HG03354 (cell line): ENCODE data around the gene PEX13.
A peak's percentile ranks its signal among the peaks of the same experiment; 100 is the strongest.

ENCODE experiments used
- ATAC-seq: cut with Tn5 transposase; IDR thresholded peaks from one replicate; pipeline ENCODE4 v1.9.1; 2021; ENCODE audit warnings: mild to moderate bottlenecking; ENCODE audit not compliant: unreplicated experiment, poor library complexity, severe bottlenecking

The PEX13 gene

DNA sequence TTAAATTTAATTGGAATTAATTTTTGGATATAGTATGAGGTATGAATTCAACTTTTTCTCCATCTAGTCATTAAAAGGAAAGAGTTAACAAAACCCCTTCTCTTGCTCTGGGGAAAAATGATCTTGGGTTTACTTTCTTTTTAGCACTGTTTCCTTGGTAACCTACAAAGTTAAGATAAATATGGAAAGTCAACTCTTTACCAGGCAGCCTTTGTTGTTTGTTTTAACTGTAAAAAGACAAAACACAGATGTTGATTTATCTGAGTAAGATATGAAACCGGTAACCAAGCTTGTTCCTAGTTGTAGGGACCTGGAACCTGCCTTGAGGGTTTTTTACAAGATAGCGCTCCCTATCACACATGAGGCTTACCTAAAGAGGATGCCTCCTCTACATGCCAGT, 38.0 kb downstream of the PEX13 start:
- no peak for ATAC-seq

DNA sequence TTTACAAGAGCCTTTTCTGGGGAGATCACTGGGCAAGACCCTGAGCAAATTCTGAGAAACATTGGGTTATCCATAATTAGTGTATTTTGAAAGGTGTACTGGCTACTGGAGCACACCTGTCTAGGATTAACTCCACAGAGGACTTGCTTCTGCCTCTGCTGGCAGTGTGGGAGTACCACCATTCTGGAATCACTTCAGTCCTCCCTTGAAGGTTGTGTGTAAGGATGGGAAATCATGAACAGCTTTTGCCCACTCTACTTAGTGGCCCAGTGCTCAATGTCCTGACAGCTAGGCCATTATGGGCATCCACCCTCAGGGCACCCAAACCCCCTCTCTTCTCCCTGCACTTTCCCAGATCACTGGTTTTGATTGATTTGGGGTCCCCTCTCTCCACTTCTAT, 40.0 kb downstream of the PEX13 start:
- ATAC-seq, result no peak

DNA sequence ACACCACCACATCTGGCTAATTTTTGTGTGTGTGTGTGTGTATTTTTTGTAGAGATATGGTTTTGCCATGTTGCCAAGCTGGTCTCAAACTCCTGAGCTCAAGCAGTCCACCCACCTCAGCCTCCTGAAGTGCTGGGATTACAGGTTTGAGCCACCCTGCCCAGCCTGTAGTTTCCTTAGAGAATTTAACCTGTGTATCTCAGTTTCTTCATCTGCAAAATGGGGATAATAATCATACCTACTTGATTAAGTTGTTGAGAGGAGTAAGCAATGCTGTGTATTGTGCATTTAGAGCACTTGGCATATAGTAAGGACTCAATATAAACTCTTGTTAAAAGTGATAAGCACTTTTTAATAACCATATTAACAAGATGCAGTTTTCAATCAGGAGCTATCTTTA, 41.9 kb downstream of the PEX13 start:
- ATAC-seq, result no peak

DNA sequence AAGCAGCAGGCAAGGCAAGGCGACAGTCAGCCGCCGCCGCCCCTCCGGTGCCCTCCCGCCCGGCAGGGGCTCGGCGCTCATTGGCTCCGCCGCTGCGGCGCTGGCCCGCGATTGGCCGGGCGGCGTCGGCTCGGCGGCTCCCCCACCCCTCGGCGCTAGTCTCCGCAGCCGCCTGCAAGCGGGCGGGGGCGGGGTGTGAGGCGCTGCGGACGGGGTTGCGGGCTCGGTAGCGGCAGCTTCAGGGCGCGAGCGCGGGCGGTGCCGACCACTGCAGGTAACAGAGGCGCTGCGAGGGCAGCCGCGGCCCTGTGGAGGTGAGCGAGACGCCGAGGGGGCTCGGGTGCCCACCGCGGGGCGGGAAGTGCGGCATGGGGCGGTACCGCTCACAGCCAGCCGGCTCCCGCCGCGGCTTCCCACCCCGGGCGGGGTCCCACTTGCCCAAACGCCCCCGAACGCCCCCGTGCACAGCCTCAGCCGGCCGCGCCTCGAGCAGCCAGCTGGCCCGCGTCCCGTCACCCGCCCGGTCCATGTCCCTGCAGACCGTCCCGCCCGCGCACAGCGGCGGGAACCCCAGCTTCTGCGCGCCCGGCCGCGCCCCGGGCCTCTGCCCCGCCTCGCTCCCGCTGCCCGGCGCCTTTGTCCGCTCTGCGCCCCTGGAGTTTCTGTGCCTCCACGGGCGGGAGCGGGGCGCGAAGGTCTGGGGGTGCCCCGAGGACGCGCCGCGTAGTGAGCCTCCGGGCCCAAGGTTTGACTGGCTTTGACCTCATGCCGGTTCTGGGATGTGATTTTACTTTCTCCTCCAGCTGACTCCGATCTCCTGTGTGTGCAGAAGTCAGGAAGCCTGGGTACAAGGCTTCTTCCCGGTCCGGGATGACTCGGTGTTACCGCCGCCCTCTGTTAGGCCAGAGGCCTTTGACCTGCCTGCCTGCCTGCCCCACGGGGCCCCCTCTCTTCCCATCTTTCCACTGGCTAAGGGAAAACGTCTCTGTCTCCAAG, 48.5 kb downstream of the PEX13 start, which contains the start of gene SANBR:
TSS of gene SANBR (plus strand) at position 158 of the 996 bp plus-strand sequence. CDS start 4,480 bp downstream, outside the sequence.
- ATAC-seq, result peak; percentile 98

DNA sequence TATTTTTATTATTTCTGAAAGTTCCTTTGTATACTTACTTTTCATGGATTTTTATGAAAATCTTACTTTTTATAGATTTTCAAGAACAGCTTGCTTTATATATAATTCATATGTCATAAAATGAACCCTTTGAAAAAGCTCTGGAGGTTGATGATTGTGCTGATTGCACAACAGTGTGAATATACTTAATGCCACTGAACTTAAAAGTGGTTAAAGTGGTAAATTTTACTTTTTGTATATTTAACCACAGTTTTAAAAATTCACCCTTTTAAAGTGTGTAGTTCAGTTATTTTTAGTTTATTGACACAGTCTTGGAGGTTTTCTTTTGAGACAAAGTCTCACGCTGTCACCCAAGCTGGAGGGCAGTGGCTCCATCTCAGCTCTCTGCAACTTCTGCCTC, 56.6 kb downstream of the PEX13 start:
- no peak for ATAC-seq

DNA sequence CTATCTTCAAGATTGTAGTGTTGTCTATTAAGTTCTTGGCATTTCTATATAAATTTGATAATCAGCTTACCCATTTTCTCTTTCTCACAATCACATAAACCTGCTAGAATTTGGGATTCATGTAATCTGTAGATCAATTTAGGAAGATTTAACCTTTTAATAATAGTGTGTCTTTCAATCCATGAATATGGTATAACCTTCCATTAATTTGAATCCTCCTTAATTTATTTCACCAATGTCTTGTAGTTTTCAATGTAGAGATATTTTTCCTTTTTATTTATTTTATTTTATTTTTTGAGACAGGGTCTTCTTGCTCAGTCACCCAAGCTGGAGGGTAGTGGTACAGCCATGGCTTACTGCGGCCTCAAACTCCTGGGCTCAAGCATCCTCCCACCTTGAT, 68.4 kb downstream of the PEX13 start:
- no peak for ATAC-seq

DNA sequence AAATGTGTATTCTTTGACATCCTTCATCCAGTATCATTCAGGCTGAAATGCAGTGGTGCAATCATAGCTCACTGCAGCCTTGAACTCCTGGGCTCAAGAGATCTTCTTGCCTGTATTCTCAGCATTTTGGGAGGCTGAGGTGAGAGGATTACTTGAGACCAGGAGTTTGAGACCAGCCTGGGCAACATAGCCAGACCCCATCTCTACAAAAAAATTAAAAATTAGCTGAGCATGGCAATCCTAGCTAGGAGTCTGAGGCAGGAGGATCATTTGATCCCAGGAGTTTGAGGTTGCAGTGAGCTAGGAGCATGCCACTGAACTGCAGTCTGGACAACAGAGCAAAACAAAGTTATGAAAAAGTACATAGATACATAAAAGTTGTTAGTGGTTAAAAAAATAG, 72.3 kb downstream of the PEX13 start:
- no peak for ATAC-seq

DNA sequence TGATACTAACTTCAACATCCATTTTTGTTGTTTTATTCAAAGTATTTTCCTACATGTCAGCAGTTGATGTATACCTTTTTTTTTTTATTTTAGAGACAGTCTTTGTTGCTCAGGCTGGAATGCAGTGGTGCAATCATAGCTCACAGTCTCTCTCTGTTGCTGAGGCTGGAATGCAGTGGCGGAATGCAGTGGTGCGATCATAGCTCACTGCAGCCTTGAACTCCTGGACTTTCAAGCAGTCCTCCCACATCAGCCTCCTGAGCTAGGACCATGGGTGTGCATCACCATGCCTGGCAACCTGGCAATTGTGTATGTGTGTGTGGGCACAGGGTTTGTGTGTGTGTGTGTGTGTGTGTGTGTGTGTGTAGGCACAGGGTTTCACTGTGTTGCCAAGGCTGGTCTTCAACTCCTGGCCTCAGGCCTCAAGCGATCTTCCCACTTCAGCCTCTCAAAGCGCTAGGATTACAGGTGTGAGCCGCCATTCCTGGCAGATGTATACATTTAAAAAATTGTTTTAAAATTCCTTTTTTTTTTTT, 72.9 kb downstream of the PEX13 start:
- no peak for ATAC-seq

DNA sequence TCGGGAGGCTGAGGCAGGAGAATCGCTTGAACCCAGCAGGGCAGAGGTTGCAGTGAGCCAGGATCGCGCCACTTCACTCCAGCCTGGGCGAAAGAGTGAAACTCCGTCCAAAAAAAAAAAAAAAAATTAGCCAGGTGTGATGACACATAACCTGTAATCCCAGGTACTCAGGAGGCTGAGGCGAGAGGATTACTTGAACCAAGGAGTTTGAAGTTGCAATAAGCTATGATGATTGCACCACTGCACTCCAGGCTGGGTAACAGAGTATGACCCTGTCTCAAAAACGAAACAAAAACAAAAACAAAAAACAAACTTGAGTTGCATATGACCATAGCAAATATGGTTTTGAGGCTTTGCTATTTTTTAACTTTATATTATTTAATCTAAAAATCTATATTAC, 74.0 kb downstream of the PEX13 start:
- no peak for ATAC-seq

DNA sequence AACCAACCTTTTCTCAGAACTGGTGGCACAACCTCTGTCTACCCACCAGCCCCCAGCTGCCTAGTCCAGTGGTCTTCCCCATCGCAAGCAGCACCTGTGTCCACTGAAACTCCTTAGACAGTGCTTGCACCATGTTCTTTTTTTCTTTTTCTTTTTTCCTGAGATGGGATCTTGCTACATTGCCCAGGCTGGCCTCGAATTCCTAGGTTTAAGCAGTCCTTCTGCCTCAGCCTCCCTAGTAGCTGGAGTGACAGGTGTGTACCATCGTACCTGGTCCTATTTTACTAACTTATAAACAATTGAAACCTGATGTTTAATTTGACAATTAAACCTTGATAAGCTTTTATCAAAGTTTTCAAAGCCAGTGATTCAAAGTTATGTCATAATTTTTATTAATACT, 78.9 kb downstream of the PEX13 start:
- no peak for ATAC-seq

DNA sequence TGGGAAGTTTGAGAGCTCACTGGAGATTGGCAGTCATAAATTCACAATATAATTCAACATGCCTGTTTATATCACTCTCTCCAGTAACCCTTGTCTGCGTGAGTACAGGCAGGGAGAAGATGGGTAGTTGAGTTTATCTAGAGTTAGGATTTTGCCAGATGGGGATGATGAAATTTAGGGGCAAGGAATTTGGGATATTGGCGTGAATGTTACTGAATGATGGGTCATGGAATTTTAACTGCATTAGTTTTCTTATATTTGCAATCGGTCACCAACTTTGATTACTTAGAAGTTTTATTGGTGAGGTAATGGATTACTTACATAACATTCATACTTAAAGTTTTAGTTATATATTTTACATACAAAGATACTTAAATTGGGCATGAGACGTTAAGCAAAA, 83.3 kb downstream of the PEX13 start:
- no peak for ATAC-seq
